CD4-positive, alpha-beta memory T cell (primary cell): ENCODE measurements around the gene AGPAT1. TPM values are rescaled to one million over a fixed set of nuclear protein-coding genes. Genes with fewer than 3 reads are reported as not detected.

Experiments used
- CTCF ChIA-PET: fragments of 350-600 bp; sonication (Branson Sonifier 250); formaldehyde crosslinking; loops from one replicate; lab custom pipeline; 2021; ENCODE audit warnings: inconsistent platforms; ENCODE audit not compliant: partially characterized antibody; lab: Charles Lee
- POLR2A ChIA-PET: fragments of 350-600 bp; sonication (Branson Sonifier 250); formaldehyde crosslinking; loops from one replicate; lab custom pipeline; 2021; ENCODE audit not compliant: partially characterized antibody; lab: Charles Lee
- DNase-seq, 5 donors: peaks; one replicate each; pipeline versions ENCODE4 v3.0.0 to v3.0.0-alpha.2; 2020 to 2022; ENCODE audit warnings: mixed read lengths in 1 of 5
- H3K27ac ChIP-seq: one replicate; pipeline ENCODE4 v1.7.0; 2013; ENCODE audit warnings: low read depth, low read length
- H3K27me3 ChIP-seq: 2 replicates; pipeline ENCODE4 v1.7.0; 2013; ENCODE audit warnings: mild to moderate bottlenecking, low read length, moderate library complexity; ENCODE audit not compliant: insufficient read depth
- H3K36me3 ChIP-seq: 2 replicates; pipeline ENCODE4 v1.7.0; 2013; ENCODE audit warnings: mild to moderate bottlenecking, low read length, moderate library complexity; ENCODE audit not compliant: insufficient read depth
- H3K4me1 ChIP-seq: 2 replicates; pipeline ENCODE4 v1.7.0; 2013; ENCODE audit warnings: mild to moderate bottlenecking, low read length, moderate library complexity; ENCODE audit not compliant: insufficient read depth
- H3K4me3 ChIP-seq, 2 donors: one replicate each; pipeline ENCODE4 v1.7.0; 2013; ENCODE audit warnings: low read length in 2 of 2, mild to moderate bottlenecking in 1 of 2
- H3K9me3 ChIP-seq, 2 donors: one replicate each; pipeline ENCODE4 v1.7.0; 2013; ENCODE audit warnings: low read length in 2 of 2, control low read depth in 1 of 2; ENCODE audit not compliant: control insufficient read depth in 1 of 2
- H3K27ac Mint-ChIP-seq, 7 donors: one replicate each; pipeline ENCODE4 v1.8.0; 2020 to 2021; ENCODE audit warnings: mixed read lengths in 7 of 7, mild to moderate bottlenecking in 6 of 7, inconsistent platforms in 3 of 7, moderate library complexity in 3 of 7
- H3K27me3 Mint-ChIP-seq, 2 donors: one replicate each; pipeline ENCODE4 v1.8.0; 2020 to 2021; ENCODE audit warnings: mixed read lengths in 2 of 2
- H3K36me3 Mint-ChIP-seq, 2 donors: one replicate each; pipeline ENCODE4 v1.8.0; 2020 to 2021; ENCODE audit warnings: mixed read lengths in 2 of 2, inconsistent platforms in 1 of 2, mild to moderate bottlenecking in 1 of 2
- H3K4me1 Mint-ChIP-seq, 4 donors: one replicate each; pipeline ENCODE4 v1.8.0; 2020 to 2021; ENCODE audit warnings: mixed read lengths in 4 of 4, mild to moderate bottlenecking in 1 of 4
- H3K4me3 Mint-ChIP-seq, 8 donors: one replicate each; pipeline ENCODE4 v1.8.0; 2020 to 2021; ENCODE audit warnings: mixed read lengths in 8 of 8, mild to moderate bottlenecking in 7 of 8, moderate library complexity in 6 of 8, inconsistent platforms in 3 of 8
- H3K9me3 Mint-ChIP-seq, 8 donors: one replicate each; pipeline ENCODE4 v1.8.0; 2020 to 2021; ENCODE audit warnings: mixed read lengths in 8 of 8, mild to moderate bottlenecking in 5 of 8, inconsistent platforms in 3 of 8, moderate library complexity in 1 of 8
- intact Hi-C: fragments of 100-400 bp; cut with micrococcal nuclease; formaldehyde crosslinking; loops from one replicate; pipeline ENCODE4 v1.15.1; 2023
- polyA plus RNA-seq, 2 donors: library from polyadenylated mRNA; unstranded; fragments of 300-500 nt; fragmentation: Illumina TruSeq; gene quantifications; one replicate each; pipeline ENCODE4 v1.2.3, GENCODE V29; 2021
- total RNA-seq, 2 experiments: library from RNA; stranded (reverse); gene quantifications; one replicate each; pipeline ENCODE4 v1.2.3, GENCODE V29; 2021

Gene AGPAT1
- total and polyA plus RNA-seq, 4 experiments from 2014 or later: 15.3 to 32.8 (median 24.3) TPM

DNA sequence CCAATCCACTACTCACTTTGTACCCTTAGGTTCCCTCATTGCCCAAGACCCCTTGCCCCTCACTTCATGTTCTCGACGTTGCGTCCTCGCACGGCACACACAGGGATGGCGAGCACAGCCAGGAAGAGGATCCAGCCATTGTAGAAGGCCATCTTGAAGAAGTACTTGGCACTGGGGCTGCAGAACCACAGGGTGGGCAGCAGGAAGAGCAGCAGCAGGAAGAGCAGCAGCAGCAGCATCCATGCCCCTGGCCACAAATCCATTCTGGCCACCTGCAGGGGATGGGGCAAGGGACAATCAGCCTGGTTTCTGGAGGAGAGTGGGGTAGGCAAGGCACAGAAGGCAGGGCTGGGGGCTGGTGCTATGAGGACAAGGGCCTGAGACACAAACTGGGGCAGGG is 4.7 kb downstream of the AGPAT1 start:
- Histone ChIP-seq H3K4me3 (no peak overlapping the region), H3K27ac (no peak overlapping the region), H3K36me3 (peaks cover 14% of the 10 kb centered on the region), H3K4me1 (peaks cover 33% of the 10 kb centered on the region), H3K27me3 (no peaks in the 10 kb centered on the region), H3K9me3 (no peaks in the 10 kb centered on the region)
- no peaks in the 10 kb centered on the region for H3K27me3 Mint-ChIP-seq
- peaks cover 22 to 37% of the 10 kb centered on the region in 2 donors for H3K36me3 Mint-ChIP-seq
- H3K4me3 Mint-ChIP-seq: no peak overlapping the region
- H3K4me1 Mint-ChIP-seq: peaks cover 31 to 40% (median 35%) of the 10 kb centered on the region in 4 donors
- H3K27ac Mint-ChIP-seq: peak overlapping the region in 2 of 7 donors; percentile 68 to 92
- H3K9me3 Mint-ChIP-seq: no peaks in the 10 kb centered on the region
- ChIA-PET CTCF (no interaction called here), POLR2A (interaction anchor here (0.5 to 1.3 kb wide), 3 partner anchors 24 to 197 kb away, joined by 3 to 5 read pairs (median 3); partner anchors contain the start of gene FKBPL)
- no peak for DNase-seq
- intact Hi-C loops: no loop called here

DNA sequence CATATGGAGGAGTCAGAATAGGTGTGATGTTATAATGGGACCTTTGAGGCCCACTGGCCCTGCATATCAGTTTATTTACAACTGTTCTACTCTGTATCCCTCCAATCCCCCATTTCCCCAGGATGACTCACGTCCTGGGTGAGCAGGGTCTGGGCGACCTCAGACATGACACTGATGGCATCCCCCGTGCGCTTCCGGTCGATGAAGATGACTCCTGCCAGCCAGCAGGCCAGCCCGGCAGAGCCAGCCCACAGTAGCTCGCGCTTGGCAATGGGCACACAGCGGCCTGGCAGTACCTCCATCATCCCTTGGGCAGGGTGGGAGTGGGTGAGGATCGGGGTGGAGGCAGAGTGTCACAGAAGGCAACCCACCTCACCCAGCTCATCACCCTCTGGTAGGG is 5.6 kb downstream of the AGPAT1 start:
- no peaks in the 10 kb centered on the region for H3K9me3 ChIP-seq
- ChIA-PET POLR2A (interaction anchor here (1.3 to 1.6 kb wide), 2 partner anchors 40 to 42 kb away, joined by 3 to 4 read pairs; partner anchors contain the start of genes ATF6B and FKBPL), CTCF (interaction anchor here (0.9 kb wide), 1 partner anchor 52 kb away, joined by 3 read pairs; no protein-coding TSS in a partner anchor)
- intact Hi-C loops: no loop called here
- Mint-ChIP-seq H3K27ac (no peak overlapping the region), H3K9me3 (no peaks in the 10 kb centered on the region), H3K27me3 (no peaks in the 10 kb centered on the region), H3K4me3 (no peak overlapping the region), H3K4me1 (peaks cover 28 to 34% (median 29%) of the 10 kb centered on the region in 4 donors), H3K36me3 (peaks cover 22 to 38% of the 10 kb centered on the region in 2 donors)
- H3K4me1 ChIP-seq: peaks cover 28% of the 10 kb centered on the region
- H3K36me3 ChIP-seq: peaks cover 14% of the 10 kb centered on the region
- no peak overlapping the region for H3K27ac ChIP-seq
- no peak for DNase-seq
- H3K27me3 ChIP-seq: no peaks in the 10 kb centered on the region
- no peak overlapping the region for H3K4me3 ChIP-seq

DNA sequence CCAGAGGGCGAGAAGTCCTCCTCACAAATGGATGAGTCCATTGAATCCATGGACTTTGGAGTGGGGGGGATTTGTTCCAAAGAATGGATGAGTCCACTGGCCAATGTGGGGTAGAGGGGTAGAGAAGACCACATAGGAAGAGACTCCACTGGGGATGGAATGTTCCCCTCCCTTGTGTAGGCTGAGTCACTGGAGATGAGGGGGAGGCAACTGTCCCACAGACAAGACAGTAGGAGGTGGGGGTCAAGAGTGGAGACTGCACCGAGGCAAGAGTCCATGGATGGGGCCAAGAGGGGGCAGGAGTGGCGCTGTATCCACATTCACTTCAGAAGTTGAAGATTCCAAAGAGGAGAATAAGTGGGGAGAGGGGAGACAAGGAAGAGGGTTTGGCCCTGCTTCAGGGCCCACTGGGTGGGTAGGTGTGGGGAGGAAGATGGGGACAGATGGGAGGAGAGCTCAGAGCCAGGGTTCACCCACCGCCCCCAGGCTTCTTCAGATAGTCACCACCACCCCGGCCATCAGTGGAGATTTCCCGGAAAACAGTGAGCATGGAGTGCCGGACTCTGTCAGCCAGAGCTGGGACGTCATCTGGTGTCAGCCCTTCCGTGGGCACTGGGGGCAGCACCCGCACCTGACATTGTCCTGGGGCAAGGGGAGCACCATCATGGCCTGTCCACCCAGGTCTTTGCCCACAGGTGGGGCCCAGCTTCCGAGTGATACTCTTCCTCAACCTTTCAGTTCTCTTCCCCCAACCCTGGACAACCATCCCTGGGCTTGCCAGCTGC is 6.9 kb downstream of the AGPAT1 start:
- Histone ChIP-seq H3K27ac (no peak overlapping the region), H3K27me3 (no peaks in the 10 kb centered on the region), H3K9me3 (no peaks in the 10 kb centered on the region), H3K36me3 (peaks cover 14% of the 10 kb centered on the region), H3K4me3 (no peak overlapping the region), H3K4me1 (peaks cover 15% of the 10 kb centered on the region)
- intact Hi-C loops: no loop called here
- Mint-ChIP-seq H3K27ac (peak overlapping the region in 1 of 7 donors; percentile 36), H3K4me3 (no peak overlapping the region), H3K9me3 (no peaks in the 10 kb centered on the region), H3K36me3 (peaks cover 22 to 40% of the 10 kb centered on the region in 2 donors), H3K4me1 (peaks cover 16 to 21% (median 19%) of the 10 kb centered on the region in 4 donors), H3K27me3 (no peaks in the 10 kb centered on the region)
- no peak for DNase-seq
- CTCF ChIA-PET: interaction anchor here (1.4 kb wide), 1 partner anchor 14 kb away, joined by 3 read pairs; no protein-coding TSS in a partner anchor
- POLR2A ChIA-PET: interaction anchor here (1.4 to 1.6 kb wide), 2 partner anchors 27 to 41 kb away, joined by 4 to 7 read pairs; partner anchors contain the start of gene ATF6B

DNA sequence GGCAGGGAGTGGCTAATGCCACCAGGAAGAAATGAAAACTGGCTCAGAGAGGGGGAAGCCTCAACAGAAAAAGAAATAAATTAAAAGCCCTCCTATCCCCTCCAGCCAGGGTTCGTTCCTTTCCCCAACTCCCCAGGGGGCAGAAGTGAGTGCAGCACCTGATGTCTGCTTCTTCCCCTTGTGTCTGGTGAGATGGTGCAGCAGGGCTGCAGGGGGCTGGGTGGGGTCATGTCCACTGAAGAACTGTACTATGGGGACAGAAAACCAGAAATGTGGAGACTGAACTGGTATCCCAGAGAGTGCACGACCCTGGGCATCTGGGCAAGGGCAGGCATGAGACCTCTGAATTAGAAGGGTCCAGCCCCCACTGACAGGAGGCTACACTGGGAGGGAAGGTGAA is 7.5 kb downstream of the AGPAT1 start:
- intact Hi-C loops: no loop called here
- Mint-ChIP-seq H3K4me3 (no peak overlapping the region), H3K27me3 (no peaks in the 10 kb centered on the region), H3K36me3 (peaks cover 22 to 40% of the 10 kb centered on the region in 2 donors), H3K4me1 (peaks cover 10 to 15% (median 12%) of the 10 kb centered on the region in 4 donors), H3K9me3 (no peaks in the 10 kb centered on the region), H3K27ac (peak overlapping the region in 2 of 7 donors; percentile 35 to 77)
- DNase-seq: no peak
- no peaks in the 10 kb centered on the region for H3K9me3 ChIP-seq
- H3K36me3 ChIP-seq: peaks cover 14% of the 10 kb centered on the region
- CTCF ChIA-PET: no interaction called here
- peaks cover 9% of the 10 kb centered on the region for H3K4me1 ChIP-seq
- POLR2A ChIA-PET: interaction anchor here (1.2 kb wide), 1 partner anchor 8 kb away, joined by 4 read pairs; no protein-coding TSS in a partner anchor
- H3K27me3 ChIP-seq: no peaks in the 10 kb centered on the region
- no peak overlapping the region for H3K27ac ChIP-seq
- H3K4me3 ChIP-seq: no peak overlapping the region

DNA sequence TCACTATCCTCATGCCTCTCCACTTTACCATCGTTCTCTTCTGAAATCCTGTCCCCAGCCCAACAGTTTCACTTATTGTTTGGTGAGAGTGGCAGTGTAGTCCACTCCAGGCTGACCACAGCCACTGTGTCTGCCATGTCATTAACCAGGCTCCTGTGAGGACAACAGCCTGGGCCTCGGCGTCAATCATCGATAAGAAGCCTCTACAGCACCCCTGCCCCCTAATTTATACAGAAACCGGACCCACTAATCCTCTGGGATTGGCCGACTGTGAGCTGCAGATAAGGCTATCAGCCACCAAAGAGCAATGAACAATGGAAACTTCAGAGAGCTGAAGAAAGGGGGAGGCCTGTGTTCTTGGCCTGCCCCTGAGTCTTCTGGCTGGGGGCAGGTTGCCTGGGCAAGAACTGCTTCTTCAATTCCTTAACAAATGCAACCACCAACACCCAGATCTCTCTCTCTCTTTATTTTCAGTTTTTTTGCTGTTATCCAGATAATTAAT is 8.1 kb downstream of the AGPAT1 start:
- ChIA-PET CTCF (no interaction called here), POLR2A (interaction anchor here (1.2 kb wide), 1 partner anchor 9 kb away, joined by 4 read pairs; no protein-coding TSS in a partner anchor)
- no peak for DNase-seq

DNA sequence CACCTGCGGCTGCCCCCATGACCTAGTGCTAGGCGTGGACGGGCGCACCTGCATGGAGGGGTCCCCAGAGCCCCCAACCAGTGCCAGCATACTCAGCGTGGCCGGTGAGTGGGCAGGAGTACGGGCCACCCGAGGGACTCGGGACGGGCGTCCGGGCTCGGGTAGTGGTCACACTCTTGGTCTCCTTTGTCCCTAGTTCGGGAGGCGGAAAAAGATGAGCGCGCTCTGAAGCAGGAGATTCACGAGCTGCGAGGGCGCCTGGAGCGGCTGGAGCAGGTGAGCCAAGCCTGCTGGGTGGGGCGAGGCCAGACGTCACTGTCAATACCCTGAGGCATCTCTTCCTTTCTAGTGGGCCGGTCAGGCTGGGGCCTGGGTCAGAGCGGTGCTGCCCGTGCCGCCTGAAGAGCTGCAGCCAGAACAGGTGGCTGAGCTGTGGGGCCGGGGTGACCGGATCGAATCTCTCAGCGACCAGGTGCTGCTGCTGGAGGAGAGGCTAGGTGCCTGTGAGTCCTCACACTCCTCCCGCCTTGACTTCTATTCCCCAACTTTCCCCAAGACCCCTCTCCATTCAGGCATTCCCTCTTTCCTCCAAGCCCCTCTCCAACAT is 8.6 kb downstream of the AGPAT1 start:
- Histone ChIP-seq H3K27me3 (no peaks in the 10 kb centered on the region), H3K4me3 (no peak overlapping the region), H3K9me3 (no peaks in the 10 kb centered on the region), H3K36me3 (peaks cover 14% of the 10 kb centered on the region), H3K27ac (no peak overlapping the region), H3K4me1 (no peaks in the 10 kb centered on the region)
- CTCF ChIA-PET: no interaction called here
- H3K27ac Mint-ChIP-seq: peak overlapping the region in 1 of 7 donors; percentile 72
- no peaks in the 10 kb centered on the region for H3K27me3 Mint-ChIP-seq
- peaks cover 0 to 6% (median 4%) of the 10 kb centered on the region in 4 donors for H3K4me1 Mint-ChIP-seq
- no peak for DNase-seq
- POLR2A ChIA-PET: interaction anchor here (1.2 kb wide), 1 partner anchor 10 kb away, joined by 4 read pairs; no protein-coding TSS in a partner anchor
- no peaks in the 10 kb centered on the region for H3K9me3 Mint-ChIP-seq
- peaks cover 29 to 41% of the 10 kb centered on the region in 2 donors for H3K36me3 Mint-ChIP-seq
- H3K4me3 Mint-ChIP-seq: no peak overlapping the region
- intact Hi-C loops: no loop called here

More for the DNA sequence above, 8.1 kb downstream of the AGPAT1 start:
- H3K36me3 ChIP-seq: peaks cover 14% of the 10 kb centered on the region
- H3K4me3 Mint-ChIP-seq: no peak overlapping the region
- no peaks in the 10 kb centered on the region for H3K9me3 Mint-ChIP-seq
- H3K27ac ChIP-seq: no peak overlapping the region
- peaks cover 4 to 9% (median 7%) of the 10 kb centered on the region in 4 donors for H3K4me1 Mint-ChIP-seq
- no peaks in the 10 kb centered on the region for H3K27me3 ChIP-seq
- no peaks in the 10 kb centered on the region for H3K9me3 ChIP-seq
- H3K27me3 Mint-ChIP-seq: no peaks in the 10 kb centered on the region
- H3K4me1 ChIP-seq: peaks cover 4% of the 10 kb centered on the region
- H3K4me3 ChIP-seq: no peak overlapping the region
- intact Hi-C loops: no loop called here
- peak overlapping the region in 2 of 7 donors; percentile 57 to 72 for H3K27ac Mint-ChIP-seq
- H3K36me3 Mint-ChIP-seq: peaks cover 25 to 40% of the 10 kb centered on the region in 2 donors
